GM18499 (cell line): ENCODE measurements around the gene IGSF10.
"Not testable (repeated sequence)": the region's sequence is repeated elsewhere in the genome, so short reads cannot be mapped to it uniquely, and the experiment has no call there.

ENCODE experiments used
- ATAC-seq: cut with Tn5 transposase; IDR thresholded peaks from one replicate; pipeline ENCODE4 v1.9.1; 2021; ENCODE audit warnings: moderate number of reproducible peaks; ENCODE audit not compliant: insufficient read depth, unreplicated experiment

IGSF10 gene

GRCh38 chr3:151460774-151461450, at the start of gene IGSF10:
Gene IGSF10, minus strand, starts transcription at chr3:151461061. Its CDS starts 2,352 bp downstream, at chr3:151458709.
- ATAC-seq: no peak

GRCh38 chr3:151509468-151510135, 48.7 kb upstream of the IGSF10 start:
- ATAC-seq: not testable (repeated sequence)

DNA sequence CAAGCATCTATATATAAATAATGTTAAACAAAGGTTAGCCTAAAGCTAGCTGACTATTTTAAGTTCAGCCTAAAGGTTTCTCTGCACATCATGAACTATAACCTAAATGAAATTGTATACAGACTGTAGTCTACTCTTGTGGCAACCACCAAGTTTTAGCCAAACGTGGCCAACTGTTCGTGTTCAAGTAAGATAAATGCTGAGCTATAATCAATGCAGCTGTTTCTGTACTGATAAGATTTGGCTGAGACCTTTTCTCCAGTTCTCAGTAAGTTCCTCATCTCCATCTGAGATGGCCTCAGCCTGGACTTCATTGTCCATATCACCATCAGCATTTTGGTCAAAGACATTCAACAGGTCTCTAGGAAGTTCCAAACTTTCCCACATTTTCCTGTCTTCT, 43.7 kb upstream of the IGSF10 start:
- no peak for ATAC-seq

- ATAC-seq: no peak
These were observed 42.2 kb upstream of the IGSF10 start for GRCh38 chr3:151503074-151503473.

- no peak for ATAC-seq
These were observed 41.2 kb upstream of the IGSF10 start for GRCh38 chr3:151501923-151502632.

GRCh38 chr3:151501171-151501922, 40.5 kb upstream of the IGSF10 start:
- no peak for ATAC-seq

DNA sequence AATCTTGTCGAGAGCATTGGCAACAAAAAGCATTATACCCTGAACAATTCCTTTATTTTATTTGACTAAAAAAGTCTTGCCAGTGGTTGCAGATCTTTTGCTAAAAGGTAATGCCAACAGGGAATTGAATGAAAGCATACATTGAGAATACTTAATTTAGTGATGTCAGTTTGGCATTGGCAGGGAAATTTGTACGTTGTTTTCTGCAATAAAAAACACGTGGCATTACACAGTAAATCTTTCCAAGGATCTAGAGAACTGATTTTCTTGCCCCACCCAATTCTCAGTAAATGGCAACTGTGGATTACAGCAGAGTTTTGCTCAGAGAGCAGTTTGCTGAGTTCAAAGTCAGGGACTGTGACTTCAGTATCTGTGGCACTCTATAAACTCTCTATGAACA, 38.3 kb upstream of the IGSF10 start:
- no peak for ATAC-seq

GRCh38 chr3:151491525-151491924, 30.7 kb upstream of the IGSF10 start:
- no peak for ATAC-seq

GRCh38 chr3:151487833-151488232, 27.0 kb upstream of the IGSF10 start:
- ATAC-seq: not testable (repeated sequence)

DNA sequence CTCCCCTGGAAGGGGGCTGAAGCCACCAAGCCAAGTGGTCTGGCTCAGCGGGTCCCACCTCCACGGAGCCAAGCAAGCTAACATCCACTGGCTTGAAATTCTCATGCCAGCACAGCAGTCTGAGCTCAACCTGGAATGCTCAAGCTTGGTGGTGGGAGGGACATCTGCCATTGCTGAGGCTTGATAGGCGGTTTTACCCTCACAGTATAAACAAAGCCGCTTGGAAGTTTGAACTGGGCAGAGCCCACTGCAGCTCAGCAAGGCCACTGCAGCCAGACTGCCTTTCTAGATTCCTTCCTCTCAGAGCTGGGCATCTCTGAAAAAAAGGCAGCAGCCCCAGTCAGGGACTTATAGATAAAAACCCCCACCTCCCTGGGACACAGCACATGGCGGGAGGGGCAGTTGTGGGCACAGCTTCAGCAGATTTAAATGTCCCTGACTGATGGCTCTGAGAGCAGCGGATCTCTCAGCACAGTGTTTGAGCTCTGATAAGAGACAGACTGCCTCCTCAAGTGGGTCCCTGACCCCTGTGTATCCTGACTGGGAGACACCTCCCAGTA, 23.2 kb upstream of the IGSF10 start:
- ATAC-seq: no peak

GRCh38 chr3:151483488-151483887, 22.6 kb upstream of the IGSF10 start:
- no peak for ATAC-seq

DNA sequence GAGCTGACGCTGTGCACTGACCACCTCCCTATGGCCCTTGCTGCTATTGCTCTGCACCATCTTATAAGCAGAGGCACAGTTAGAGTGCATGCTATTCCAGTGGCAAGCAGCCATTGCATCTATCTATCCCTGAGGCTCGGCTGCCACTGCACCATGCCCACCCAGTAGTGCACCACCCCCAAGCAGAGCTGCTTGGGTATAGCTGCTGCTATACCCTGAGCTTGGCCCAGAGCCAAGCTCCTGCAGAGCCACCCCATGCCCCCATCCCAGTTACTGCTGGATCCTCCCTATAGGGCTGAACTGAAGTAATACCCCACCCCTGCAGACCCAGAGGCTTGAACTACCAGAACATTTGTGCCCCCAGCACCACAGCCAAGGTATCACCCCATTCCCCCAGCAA, 19.6 kb upstream of the IGSF10 start:
- no peak for ATAC-seq

GRCh38 chr3:151479452-151479851, 18.6 kb upstream of the IGSF10 start:
- ATAC-seq: no peak

GRCh38 chr3:151478335-151478697, 17.5 kb upstream of the IGSF10 start:
- ATAC-seq: no peak

DNA sequence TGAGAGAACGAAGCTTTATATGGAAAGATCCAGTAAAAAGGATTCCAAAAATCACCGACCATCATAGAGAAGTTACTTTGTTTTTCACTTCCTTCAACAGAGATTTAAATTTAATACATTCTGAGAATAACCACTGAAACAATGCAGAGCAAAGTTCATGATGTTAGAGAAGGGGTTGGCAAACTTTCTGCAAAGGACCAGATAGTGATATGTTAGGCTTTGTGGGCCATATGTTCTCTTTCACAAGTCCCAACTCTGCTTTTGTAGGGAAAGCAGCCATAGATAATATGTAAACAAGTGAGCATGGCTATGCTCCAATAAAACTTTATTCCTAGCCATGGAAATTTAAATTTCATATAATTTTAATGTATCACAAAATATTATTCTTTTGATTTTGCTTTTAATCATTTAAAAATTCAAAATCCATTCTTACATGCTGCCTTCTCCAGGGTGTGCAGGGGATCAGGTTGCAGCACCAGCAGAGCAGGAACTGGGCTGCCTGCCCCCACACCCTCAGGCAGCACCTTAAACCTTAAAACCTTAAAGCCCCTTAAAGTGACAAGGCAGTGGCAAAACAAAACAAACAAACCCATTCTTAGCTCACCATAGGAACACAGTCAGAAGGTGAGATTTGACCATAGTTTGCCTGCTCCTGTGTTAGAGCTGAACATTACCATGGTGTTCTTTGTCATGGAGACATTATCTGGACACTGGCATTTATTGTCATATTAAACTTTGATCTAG, 16.9 kb upstream of the IGSF10 start:
- no peak for ATAC-seq

DNA sequence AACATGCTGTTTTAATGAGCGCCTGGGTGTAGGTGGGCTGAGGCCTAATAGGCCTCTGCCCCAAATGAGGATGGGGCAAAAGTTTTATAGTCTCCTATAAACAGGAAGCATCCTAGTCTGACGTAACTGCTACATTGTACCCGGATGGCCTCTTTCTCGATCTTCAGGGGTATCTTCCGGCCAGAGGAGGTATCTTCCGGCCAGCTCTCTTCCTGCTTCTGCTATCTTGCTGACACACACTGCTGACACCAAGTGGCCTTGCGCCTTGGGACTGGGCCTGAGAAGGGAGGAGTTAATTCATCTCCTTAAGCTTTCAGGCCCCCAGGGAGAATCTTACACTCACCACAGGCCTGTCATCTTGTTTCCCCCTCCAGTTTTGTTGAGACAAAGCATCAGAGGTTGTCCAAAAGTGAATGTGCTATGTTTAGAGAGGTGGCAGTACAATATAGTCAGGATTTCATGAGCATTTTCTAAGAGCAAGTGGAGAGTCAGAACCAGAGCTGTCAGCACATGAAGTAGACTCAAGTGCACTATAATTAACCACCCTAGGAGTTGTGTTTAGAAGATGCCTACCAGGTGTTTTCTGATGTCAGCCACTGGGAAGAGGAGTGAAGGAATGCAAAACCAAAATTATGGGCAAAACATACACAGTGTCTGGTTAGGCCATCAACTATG, 15.6 kb upstream of the IGSF10 start:
- no peak for ATAC-seq

- ATAC-seq: peak; percentile 73
These were observed 7.5 kb upstream of the IGSF10 start for GRCh38 chr3:151468284-151468917.

GRCh38 chr3:151467069-151467468, 6.2 kb upstream of the IGSF10 start:
- ATAC-seq: no peak

DNA sequence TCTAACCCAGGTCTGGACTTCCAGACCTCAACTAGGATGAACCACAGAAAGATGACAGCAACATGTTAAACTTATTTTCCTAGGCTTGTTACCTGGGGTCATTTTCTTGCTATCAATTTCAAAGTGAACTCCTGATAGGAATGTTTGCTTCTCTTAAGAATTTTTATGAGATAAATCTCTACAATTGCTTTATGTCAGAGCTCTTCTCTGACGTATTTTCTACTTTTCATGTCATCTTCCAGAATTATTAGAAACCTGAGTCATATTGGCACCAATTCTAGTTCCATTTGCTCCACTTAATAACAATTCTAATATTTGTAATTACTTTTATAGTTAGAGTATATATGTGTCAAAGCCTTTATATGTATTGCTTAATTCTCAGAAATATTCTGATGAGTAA, 2.1 kb upstream of the IGSF10 start:
- ATAC-seq: no peak
